A549 (cell line): ENCODE data around the gene SLC9A2. TPM values are rescaled to one million over a fixed set of nuclear protein-coding genes. Genes with fewer than 3 reads are reported as not detected.

Experiments
- ATAC-seq, 2 experiments: fragments of 200-7000 bp in 1 of 2; fragments of >200 bp in 1 of 2; cut with Nextera tagmentation in 1 of 2; cut with Tn5 transposase in 1 of 2; 3 replicates each; pipeline versions ENCODE4 v1.8.0 to v1.9.1; 2018 to 2020; ENCODE audit warnings: mild to moderate bottlenecking in 1 of 2, moderate library complexity in 1 of 2
- CTCF ChIA-PET: fragments of 300-600 bp; sonication (Branson Sonifier 250); formaldehyde crosslinking; extraction: SDS; loops from one replicate; lab custom pipeline; 2021; ENCODE audit warnings: antibody characterized with exemption, inconsistent platforms; lab: Yijun Ruan, JAX
- POLR2A ChIA-PET: fragments of 350-600 bp; formaldehyde crosslinking; extraction: SDS; loops from one replicate; lab custom pipeline; 2021; ENCODE audit warnings: antibody characterized with exemption, inconsistent platforms; lab: Yijun Ruan, JAX
- DNase-seq, 2 experiments: peaks; one replicate each; pipeline versions ENCODE4 v3.0.0 to v3.0.0-alpha.2; 2011 to 2016; ENCODE audit warnings: low read depth in 1 of 2, low spot score in 1 of 2
- FAIRE-seq: peaks from 2 replicates; lab custom pipeline; 2011; peaks lifted over from hg19 to GRCh38; lab: Jason Lieb, UNC
- H3K27ac ChIP-seq, 2 experiments: fragments of >200 bp; sonication (Bioruptor Twin); formaldehyde crosslinking; 3 replicates each; pipeline ENCODE4 v1.5.1; 2016 to 2017
- H3K4me1 ChIP-seq: fragments of >200 bp; sonication (Bioruptor Twin); formaldehyde crosslinking; 3 replicates; pipeline ENCODE4 v1.6.1; 2016
- H3K4me2 ChIP-seq: fragments of >200 bp; sonication (Bioruptor Twin); formaldehyde crosslinking; 3 replicates; pipeline ENCODE4 v1.6.1; 2016
- H3K4me3 ChIP-seq: fragments of >200 bp; sonication (Bioruptor Twin); formaldehyde crosslinking; 3 replicates; pipeline ENCODE4 v1.5.1; 2016
- H3K9me3 ChIP-seq: fragments of >200 bp; sonication (Bioruptor Twin); formaldehyde crosslinking; 3 replicates; pipeline ENCODE4 v1.6.1; 2016
- ATOH8 ChIP-seq: fragments of 250-450 bp; sonication (Bioruptor Pico); IDR thresholded peaks from 2 replicates; pipeline ENCODE4 v1.5.0; 2020; ENCODE audit warnings: low read depth, mild to moderate bottlenecking, moderate library complexity
- CBX8 ChIP-seq: fragments of 200-600 bp; sonication (generic); IDR thresholded peaks from 2 replicates; pipeline ENCODE4 v1.6.1; 2016
- CTCF ChIP-seq: fragments of >200 bp; sonication (Bioruptor Twin); formaldehyde crosslinking; IDR thresholded peaks from 3 replicates; pipeline ENCODE4 v1.5.1; 2016
- EP300 ChIP-seq, 2 experiments: fragments of >200 bp; sonication (Bioruptor Twin); formaldehyde crosslinking; IDR thresholded peaks; 2 replicates in 1 of 2; 3 replicates in 1 of 2; pipeline ENCODE4 v1.6.1; 2016 to 2017
- FOSL2 ChIP-seq, 2 experiments: fragments of 450-650 bp in 1 of 2; fragments of >200 bp in 1 of 2; sonication (Bioruptor Twin) in 1 of 2; formaldehyde crosslinking; IDR thresholded peaks; 2 replicates each; pipeline versions ENCODE4 v1.5.0 to v1.6.1; 2016 to 2020; ENCODE audit warnings: mild to moderate bottlenecking in 1 of 2, moderate library complexity in 1 of 2
- FOXS1 ChIP-seq: fragments of 250-450 bp; sonication (Bioruptor Pico); IDR thresholded peaks from 2 replicates; pipeline ENCODE4 v1.5.0; 2020; ENCODE audit warnings: mild to moderate bottlenecking, moderate library complexity
- GATA3 ChIP-seq: IDR thresholded peaks from 2 replicates; pipeline ENCODE4 v1.6.1; 2012; ENCODE audit warnings: borderline replicate concordance
- HDAC2 ChIP-seq: fragments of 200-600 bp; sonication (generic); IDR thresholded peaks from 2 replicates; pipeline ENCODE4 v1.6.1; 2016
- HEYL ChIP-seq: fragments of 250-450 bp; sonication (Bioruptor Pico); IDR thresholded peaks from 2 replicates; pipeline ENCODE4 v1.8.0; 2021; ENCODE audit warnings: mild to moderate bottlenecking, moderate library complexity
- HMGXB4 ChIP-seq: fragments of 250-450 bp; sonication (Bioruptor Pico); IDR thresholded peaks from 2 replicates; pipeline ENCODE4 v1.5.0; 2021; ENCODE audit warnings: mild to moderate bottlenecking, moderate library complexity, borderline replicate concordance
- HOXA7 ChIP-seq: fragments of 250-450 bp; sonication (Bioruptor Pico); IDR thresholded peaks from 2 replicates; pipeline ENCODE4 v1.5.0; 2020; ENCODE audit warnings: mild to moderate bottlenecking, moderate library complexity
- JUNB ChIP-seq: fragments of >200 bp; sonication (Bioruptor Twin); formaldehyde crosslinking; IDR thresholded peaks from 2 replicates; pipeline ENCODE4 v1.6.1; 2016
- KDM5A ChIP-seq: fragments of 200-600 bp; sonication (generic); IDR thresholded peaks from 2 replicates; pipeline ENCODE4 v1.6.1; 2016; ENCODE audit warnings: antibody characterized with exemption, mild to moderate bottlenecking
- MYC ChIP-seq: IDR thresholded peaks from 2 replicates; pipeline ENCODE4 v1.6.1; 2012; ENCODE audit warnings: mild to moderate bottlenecking, inconsistent platforms, low read length, improper control_type of control experiment, borderline replicate concordance
- NFE2L2 ChIP-seq: fragments of 150-350 bp; conservative IDR thresholded peaks from 2 replicates; pipeline ENCODE4 v1.6.1; 2014; ENCODE audit warnings: low read length
- NPAS2 ChIP-seq: fragments of 250-450 bp; sonication (Bioruptor Pico); IDR thresholded peaks from 2 replicates; pipeline ENCODE4 v1.8.0; 2022; ENCODE audit warnings: mild to moderate bottlenecking, moderate library complexity, borderline replicate concordance
- POLR2A ChIP-seq: IDR thresholded peaks from 2 replicates; pipeline ENCODE4 v1.6.1; 2012; ENCODE audit warnings: mild to moderate bottlenecking, low read length
- RAD21 ChIP-seq, 2 experiments: fragments of >200 bp in 1 of 2; sonication (Bioruptor Twin) in 1 of 2; formaldehyde crosslinking in 1 of 2; IDR thresholded peaks in 1 of 2; conservative IDR thresholded peaks in 1 of 2; 2 replicates in 1 of 2; 3 replicates in 1 of 2; pipeline ENCODE4 v1.6.1; 2012 to 2018; ENCODE audit warnings: inconsistent platforms in 1 of 2
- REST ChIP-seq: fragments of 200-600 bp; sonication (generic); IDR thresholded peaks from 2 replicates; pipeline ENCODE4 v1.6.1; 2016; ENCODE audit warnings: antibody characterized with exemption, mild to moderate bottlenecking, moderate library complexity
- SMC3 ChIP-seq: fragments of >200 bp; sonication (Bioruptor Twin); formaldehyde crosslinking; IDR thresholded peaks from 3 replicates; pipeline ENCODE4 v1.6.1; 2018; ENCODE audit warnings: inconsistent platforms
- TP53 ChIP-seq: fragments of 250-450 bp; sonication (Bioruptor Pico); IDR thresholded peaks from 2 replicates; pipeline ENCODE4 v1.5.0; 2021; ENCODE audit warnings: mild to moderate bottlenecking, moderate library complexity
- USF2 ChIP-seq: fragments of 450-650 bp; IDR thresholded peaks from 2 replicates; pipeline ENCODE4 v1.6.1; 2014; ENCODE audit warnings: antibody characterized with exemption
- ZC3H11A ChIP-seq: fragments of 450-650 bp; IDR thresholded peaks from 2 replicates; pipeline ENCODE4 v1.6.1; 2014; ENCODE audit warnings: antibody characterized with exemption, mild to moderate bottlenecking
- WGBS: methylation state at CpG from one replicate; pipeline ENCODE4 v1.1.6; 2017; ENCODE audit errors: missing lambda C conversion rate; 5-methylcytosine and 5-hydroxymethylcytosine counted together
- polyA plus RNA-seq, 4 experiments: library from polyadenylated mRNA; depleted of rRNA in 3 of 4; stranded (reverse); fragments of >200 nt; fragmentation: RNase III in 1 of 4; extraction: RNeasy Plus Mini Kit Qiagen cat#74134 plus additional on column Dnase treatment in 1 of 4; gene quantifications; 2 replicates in 3 of 4; 3 replicates in 1 of 4; pipeline ENCODE4 v1.2.3, GENCODE V29; 2011 to 2017
- TF ChIP-seq, protein P1 (sequence below): IDR thresholded peaks from 2 replicates; pipeline ENCODE4 v1.6.1; 2012
- TF ChIP-seq, protein P2 (sequence below): fragments of 150-350 bp; IDR thresholded peaks from 2 replicates; pipeline ENCODE4 v1.6.1; 2014; ENCODE audit warnings: low read depth, mild to moderate bottlenecking, low read length

Gene SLC9A2
- polyA plus RNA-seq, 2 of the 4 experiments (the other 2 are of a cell fraction), result 3.0 to 4.1 TPM

- ChIA-PET CTCF (interaction anchor here (0.6 to 4.9 kb wide), 23 partner anchors 9 to 463 kb away, joined by 3 to 52 read pairs (median 4); partner anchors contain the start of gene SLC9A4), POLR2A (no interaction called here)
- ATAC-seq (peak; percentile 83 to 93), FAIRE-seq (no peak), DNase-seq (peak; percentile 47 to 55)
- Histone ChIP-seq H3K4me3 (no peak overlapping the region), H3K9me3 (no peaks in the 10 kb centered on the region), H3K4me2 (no peak overlapping the region), H3K4me1 (peaks cover 9% of the 10 kb centered on the region), H3K27ac (no peak overlapping the region)
- TF ChIP-seq CBX8 (no peak), HEYL (CRISPR knock-in tag) (no peak), CTCF (peak; percentile 72), ZC3H11A (no peak), JUNB (no peak), EP300 (IDR thresholded peaks at IDR 0.05) (no peak), FOXS1 (no peak), ATOH8 (CRISPR knock-in tag) (no peak), HDAC2 (no peak), RAD21 (conservative IDR thresholded peaks at IDR 0.05 in 1 of 2, IDR thresholded peaks at IDR 0.05 in 1 of 2) (peak; percentile 76 to 78), GATA3 (no peak), SMC3 (peak; percentile 60)
- TF ChIP-seq, protein P1, sequence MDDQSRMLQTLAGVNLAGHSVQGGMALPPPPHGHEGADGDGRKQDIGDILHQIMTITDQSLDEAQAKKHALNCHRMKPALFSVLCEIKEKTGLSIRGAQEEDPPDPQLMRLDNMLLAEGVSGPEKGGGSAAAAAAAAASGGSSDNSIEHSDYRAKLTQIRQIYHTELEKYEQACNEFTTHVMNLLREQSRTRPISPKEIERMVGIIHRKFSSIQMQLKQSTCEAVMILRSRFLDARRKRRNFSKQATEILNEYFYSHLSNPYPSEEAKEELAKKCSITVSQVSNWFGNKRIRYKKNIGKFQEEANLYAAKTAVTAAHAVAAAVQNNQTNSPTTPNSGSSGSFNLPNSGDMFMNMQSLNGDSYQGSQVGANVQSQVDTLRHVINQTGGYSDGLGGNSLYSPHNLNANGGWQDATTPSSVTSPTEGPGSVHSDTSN, result no peak
- TF ChIP-seq, protein P2, sequence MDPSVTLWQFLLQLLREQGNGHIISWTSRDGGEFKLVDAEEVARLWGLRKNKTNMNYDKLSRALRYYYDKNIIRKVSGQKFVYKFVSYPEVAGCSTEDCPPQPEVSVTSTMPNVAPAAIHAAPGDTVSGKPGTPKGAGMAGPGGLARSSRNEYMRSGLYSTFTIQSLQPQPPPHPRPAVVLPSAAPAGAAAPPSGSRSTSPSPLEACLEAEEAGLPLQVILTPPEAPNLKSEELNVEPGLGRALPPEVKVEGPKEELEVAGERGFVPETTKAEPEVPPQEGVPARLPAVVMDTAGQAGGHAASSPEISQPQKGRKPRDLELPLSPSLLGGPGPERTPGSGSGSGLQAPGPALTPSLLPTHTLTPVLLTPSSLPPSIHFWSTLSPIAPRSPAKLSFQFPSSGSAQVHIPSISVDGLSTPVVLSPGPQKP, result no peak
Measured at GRCh38 chr2:102703748-102704147, 84.4 kb downstream of the SLC9A2 start.

DNA sequence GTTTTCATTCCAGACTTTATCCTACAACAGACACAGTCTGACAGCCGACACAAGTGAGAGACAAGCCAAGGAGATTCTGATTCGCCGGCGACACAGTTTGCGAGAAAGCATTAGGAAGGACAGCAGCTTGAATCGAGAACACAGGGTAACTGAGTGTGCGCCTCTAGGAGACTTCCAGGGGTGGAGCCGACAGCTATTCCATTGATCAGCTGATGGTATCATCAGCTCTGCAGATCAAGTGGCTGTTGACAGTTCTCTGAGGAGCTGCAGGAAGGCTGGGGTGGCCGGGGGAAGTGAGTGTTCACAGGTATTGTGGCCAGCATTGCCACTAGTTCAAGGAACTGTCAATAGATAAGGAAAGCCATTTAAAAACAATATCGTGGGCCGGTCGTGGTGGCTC, 85.2 kb downstream of the SLC9A2 start:
- no peak for DNase-seq
- WGBS, result 70% methylated on average over 12 of the region's 12 CpGs
- ATAC-seq, result no peak
- no peak overlapping the region for H3K4me3 ChIP-seq
- TF ChIP-seq HDAC2 (no peak), HOXA7 (CRISPR knock-in tag) (no peak), FOXS1 (no peak), POLR2A (no peak), KDM5A (no peak), FOSL2 (IDR thresholded peaks at IDR 0.05) (no peak), FOSL2 (CRISPR knock-in tag; IDR thresholded peaks at IDR 0.05) (no peak), NFE2L2 (no peak), NPAS2 (no peak), REST (no peak), HMGXB4 (no peak), TP53 (no peak), MYC (no peak), EP300 (IDR thresholded peaks at IDR 0.05) (no peak), USF2 (no peak), ZC3H11A (no peak)
- TF ChIP-seq, protein P1, result no peak
- H3K9me3 ChIP-seq, result no peaks in the 10 kb centered on the region
- ChIA-PET CTCF (interaction anchor here (1.0 to 4.9 kb wide), 8 partner anchors 10 to 238 kb away, joined by 3 to 52 read pairs (median 4); partner anchors contain the start of gene SLC9A4), POLR2A (no interaction called here)
- peaks cover 16% of the 10 kb centered on the region for H3K4me1 ChIP-seq
- H3K27ac ChIP-seq, result no peak overlapping the region
- no peak for FAIRE-seq
- H3K4me2 ChIP-seq, result no peak overlapping the region
